ENCODE results near the gene RIOX2. TPM values are rescaled to one million over a fixed set of nuclear protein-coding genes. Genes with fewer than 3 reads are reported as not detected.

The RIOX2 gene
- polyA plus RNA-seq, 1 donor: 38.4 TPM

DNA sequence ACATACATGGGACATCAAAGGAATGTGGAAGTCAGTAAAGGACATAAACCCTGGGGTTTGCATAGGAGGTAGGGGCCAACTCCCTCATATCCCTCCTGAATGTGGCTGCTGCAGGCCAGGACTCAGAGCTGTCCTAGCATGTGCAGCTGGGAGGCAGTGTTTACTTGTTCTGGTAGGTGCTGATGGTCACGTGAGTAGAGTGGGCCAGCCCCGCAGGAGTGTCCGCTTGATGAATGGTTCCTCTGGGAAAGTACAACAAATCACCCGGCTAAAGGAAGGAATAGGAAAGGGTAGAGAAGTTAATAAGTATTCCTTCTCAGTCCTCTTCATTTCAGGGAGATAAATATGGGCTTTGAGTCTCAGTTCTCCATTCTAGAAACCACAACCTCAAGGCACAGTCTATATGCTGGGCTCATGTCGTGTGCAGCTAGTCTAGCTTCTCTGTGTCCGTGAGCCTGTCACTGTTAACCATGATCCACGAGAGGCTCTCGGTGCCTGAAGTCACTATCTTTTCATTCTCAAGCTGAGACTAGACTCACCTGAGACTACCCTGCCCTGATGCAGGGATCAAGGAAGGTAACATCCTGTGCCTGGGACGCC, 17.9 kb downstream of the RIOX2 start:
- no peak for DNase-seq

DNA sequence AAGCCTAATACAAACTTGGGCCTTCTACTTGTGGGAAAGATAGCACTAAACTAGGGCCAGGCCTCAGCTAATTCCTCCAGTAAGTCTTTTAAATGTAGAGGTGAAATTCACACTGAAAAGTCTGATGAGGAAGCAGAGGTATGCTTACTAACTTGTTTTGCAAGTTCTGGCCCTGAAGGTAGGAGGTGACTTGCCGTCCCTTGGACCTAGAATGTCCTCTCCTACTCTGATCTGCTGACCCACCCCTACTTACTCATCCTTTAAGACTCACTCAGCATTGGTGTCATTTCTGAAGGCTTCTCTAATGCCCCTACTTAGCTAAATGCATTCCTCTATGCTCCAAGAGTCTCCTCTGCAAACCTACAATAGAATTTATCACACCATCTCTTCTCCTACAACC, 19.4 kb downstream of the RIOX2 start:
- DNase-seq: no peak

DNA sequence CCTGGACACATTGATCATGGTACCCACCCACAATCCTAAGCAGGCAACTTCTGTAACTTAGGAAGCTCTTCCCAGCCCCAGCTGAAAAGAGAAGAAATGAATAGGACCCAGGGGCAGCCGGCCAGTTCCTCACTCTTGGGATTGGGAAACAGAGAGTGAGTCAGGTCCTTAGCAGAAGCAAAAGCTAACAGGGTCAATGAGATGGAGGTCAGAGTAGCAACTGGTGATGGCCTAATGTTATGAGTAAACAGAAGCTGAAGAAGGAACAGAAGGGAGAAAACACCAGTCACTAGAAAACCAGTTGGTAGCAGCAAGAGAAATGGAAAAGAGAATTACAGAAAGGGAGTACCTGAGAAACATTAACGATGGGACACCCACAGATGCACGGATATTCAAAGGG, 20.0 kb downstream of the RIOX2 start:
- DNase-seq: no peak

DNA sequence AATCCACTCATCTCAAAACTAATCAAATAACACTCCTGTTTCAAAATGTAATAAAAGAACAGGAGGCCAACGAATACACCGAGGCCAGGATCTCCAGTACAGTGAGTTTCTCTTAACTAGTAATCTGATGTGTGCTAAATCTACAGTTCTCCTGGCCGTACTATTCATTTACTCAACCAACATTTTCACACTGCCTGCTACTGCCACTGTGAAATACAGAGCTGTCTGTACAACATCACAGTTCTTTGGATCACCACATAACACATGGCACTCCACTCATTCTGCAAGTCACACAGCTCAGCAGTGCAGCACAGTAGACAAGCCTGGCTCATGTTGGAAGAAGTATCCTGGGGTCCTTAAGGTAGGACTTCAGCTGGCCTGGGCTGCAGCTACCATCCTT, 21.9 kb downstream of the RIOX2 start:
- DNase-seq: no peak

DNA sequence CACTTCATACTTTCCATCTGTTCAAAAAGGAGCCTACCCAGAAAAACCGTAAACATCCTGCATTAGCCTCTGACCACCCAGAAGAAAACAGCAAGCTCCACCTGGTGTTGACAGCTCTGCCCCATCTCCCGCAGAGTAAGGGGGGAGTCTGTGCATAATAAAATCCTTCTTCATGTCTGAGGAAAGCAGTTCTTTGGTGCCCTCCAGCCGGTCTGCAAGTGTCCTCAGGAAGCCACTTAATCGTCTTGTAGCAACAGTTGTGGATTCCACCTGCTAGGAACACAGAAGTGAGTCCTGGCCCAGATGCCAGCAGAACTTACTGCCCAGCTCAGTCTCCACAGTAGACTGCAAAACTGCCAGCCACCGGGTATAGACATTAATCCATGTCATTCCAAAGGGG, 22.5 kb downstream of the RIOX2 start:
- DNase-seq: no peak

DNA sequence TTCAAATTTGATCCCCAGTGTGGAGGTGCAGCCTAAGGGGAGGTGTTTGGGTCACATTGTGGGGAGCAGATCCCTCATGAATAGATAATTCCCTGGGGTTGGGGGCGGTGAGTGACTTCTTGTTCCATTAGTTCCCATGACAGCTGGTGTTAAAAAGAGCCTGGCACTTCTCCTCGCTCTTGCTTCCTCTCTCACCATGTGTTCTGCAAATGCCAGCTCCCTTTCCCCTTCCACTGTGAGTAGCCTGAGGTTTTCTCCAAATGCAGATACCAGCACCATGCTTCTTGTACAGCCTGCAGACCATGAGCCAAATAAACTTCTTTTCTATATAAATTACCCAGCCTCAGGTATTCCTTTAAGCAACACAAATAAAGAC, 23.1 kb downstream of the RIOX2 start:
- DNase-seq: no peak

DNA sequence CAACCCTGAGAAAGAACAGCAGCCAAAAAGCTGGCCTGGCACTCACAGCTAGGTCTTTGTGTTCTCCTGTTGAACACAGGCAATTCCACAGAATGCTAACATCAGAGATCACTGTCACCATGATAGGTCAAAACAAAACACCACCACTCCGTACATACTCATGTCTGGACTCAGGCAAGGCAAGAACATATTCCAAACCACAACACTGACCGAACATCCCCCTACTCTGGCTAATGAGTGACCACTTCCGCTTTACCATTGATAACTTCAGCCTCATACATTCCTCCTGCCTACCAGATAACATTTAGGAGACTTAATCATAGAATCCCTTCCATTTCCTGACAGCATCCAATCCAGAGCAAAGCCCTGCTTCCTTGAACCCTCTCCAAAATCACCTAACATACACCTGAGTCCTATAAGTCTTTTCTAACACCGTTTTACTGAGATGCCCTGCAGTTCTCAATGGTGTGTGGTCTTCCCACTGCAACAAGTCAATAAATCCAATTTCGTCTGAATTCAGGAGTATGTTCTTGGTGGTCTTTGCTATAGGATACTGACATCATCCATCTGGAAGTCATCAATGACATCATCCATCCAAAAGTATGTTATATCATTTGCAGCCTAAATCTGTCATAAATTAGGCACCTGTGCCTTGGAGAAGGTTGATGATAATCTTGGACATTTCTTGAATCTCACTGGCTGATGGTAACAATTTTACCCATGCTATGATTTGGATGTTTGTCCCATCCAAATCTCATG, 23.7 kb downstream of the RIOX2 start:
- no peak for DNase-seq

DNA sequence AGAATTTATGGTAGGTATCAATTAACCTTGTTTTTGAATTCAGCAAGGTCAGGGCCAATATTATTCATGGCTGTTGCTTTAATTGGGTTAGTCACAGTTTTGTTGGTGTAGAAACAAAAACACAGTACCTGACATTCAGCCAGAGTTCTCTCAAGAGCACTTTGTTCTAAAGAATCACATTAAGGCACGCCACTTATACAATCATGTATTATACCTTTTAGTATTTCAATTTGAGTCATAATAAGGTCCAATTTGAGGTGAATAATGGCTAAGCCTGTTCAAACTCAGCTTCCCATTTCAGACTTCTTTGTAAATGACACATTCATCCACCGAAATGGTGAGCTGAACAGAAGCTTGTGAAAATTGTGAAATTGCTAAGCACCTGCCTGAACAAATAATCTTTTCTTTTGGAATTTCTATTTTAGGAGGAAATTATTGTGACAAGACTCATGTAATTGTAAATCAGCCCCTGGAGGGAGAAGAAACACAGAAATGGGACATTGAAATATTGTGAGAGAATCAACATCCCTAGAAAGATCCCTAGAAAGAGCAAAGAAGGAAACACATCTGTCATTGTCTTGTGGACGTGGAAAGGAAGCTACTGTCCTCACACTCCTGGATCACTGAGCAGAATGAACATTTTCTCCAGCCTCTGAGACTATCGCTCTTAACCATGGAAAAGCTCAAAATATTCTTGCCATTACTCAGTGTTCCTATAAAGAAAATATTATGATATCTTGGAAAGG, 29.3 kb downstream of the RIOX2 start:
- no peak for DNase-seq

DNA sequence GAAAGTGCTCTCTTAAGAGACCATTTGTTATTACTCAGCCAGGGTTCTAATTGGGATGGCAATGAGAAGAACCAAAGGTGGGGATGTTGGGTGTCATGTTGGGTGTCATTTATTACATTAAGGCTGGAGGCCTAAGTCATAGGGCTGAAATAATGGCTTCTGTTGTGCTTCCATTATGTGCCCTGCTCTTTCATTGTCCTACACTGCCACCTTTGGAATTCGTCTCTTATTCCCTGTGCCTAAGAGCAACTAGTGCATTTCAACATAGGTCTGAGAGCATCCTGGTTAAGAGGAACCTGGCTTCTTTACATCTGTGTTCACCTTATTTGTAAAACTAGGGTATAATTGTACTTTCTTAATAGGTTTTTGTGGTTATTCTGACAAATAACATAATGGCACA, 32.2 kb downstream of the RIOX2 start:
- no peak for DNase-seq

DNA sequence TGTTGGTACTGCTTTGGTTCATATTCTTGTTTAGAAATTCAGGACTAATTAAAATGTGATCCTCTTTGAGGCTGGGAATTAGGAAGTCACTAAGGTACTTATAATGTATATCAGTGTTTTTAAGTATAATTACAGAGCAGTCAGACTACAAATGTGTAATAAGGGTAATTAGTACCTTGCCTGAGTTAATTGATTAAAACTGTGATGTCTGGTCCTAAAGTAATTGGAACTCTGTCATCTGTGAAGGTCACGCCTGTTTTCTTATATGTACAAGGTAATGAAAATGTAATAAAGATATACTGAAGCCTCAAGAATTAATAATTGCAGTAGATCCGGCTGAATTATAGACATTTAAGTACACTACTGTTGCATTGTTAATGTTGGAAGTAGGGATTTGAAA, 32.8 kb downstream of the RIOX2 start:
- DNase-seq: no peak

DNA sequence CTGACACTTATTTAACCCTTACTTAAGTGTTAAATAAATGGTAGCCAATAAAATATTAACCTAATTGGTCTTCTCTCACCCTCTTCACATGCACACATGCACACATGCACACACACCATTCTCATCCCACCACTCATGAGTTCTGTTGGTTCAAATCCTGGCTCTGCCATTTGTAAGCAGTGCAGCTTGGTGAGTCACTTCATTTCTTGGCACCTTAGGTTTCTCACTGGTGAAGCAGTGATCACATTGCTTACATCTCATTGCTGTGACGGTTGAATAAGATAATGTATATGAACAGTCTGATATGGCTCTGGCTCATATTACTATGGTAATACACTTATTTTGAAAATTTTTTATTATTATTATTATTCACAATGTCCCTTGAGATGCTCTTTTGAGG, 33.8 kb downstream of the RIOX2 start:
- DNase-seq: no peak

DNA sequence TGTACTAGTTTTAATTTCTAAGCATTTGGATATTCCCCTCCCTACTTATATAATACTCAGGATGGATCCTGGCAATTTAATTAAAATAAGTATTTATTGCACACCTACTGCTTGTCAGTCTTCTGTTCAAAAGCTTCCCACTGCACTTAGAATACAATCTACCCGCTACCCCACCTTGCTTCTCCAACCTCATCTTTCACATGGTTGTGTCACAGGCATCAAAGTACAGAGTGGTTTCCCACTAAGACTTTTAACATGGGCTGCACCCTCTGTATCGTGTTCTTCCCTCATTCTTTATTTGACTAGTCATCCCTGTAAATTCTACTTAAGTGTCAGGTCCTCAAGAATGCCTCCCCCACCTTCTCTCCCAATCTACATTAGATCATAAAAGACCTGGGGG, 35.0 kb downstream of the RIOX2 start:
- DNase-seq: no peak

DNA sequence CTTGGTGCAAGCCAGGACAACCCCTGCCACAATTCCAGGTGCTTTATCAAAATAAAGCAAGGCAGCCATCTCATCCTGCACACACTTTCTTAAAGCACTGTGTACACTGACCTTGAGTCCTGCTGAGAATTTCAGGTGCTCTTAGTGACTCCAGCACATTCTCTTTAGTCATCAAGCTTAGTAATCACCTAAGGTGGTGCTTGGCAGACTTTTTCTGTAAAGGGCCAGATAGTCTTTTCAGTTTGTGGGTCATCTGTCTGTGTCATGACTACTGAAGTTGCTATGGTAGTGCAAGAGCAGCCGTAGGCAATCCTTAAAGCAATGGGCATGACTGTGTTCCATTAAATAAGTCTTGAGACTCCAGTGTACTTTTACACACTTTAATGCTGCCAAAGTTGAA, 36.4 kb downstream of the RIOX2 start:
- no peak for DNase-seq

DNA sequence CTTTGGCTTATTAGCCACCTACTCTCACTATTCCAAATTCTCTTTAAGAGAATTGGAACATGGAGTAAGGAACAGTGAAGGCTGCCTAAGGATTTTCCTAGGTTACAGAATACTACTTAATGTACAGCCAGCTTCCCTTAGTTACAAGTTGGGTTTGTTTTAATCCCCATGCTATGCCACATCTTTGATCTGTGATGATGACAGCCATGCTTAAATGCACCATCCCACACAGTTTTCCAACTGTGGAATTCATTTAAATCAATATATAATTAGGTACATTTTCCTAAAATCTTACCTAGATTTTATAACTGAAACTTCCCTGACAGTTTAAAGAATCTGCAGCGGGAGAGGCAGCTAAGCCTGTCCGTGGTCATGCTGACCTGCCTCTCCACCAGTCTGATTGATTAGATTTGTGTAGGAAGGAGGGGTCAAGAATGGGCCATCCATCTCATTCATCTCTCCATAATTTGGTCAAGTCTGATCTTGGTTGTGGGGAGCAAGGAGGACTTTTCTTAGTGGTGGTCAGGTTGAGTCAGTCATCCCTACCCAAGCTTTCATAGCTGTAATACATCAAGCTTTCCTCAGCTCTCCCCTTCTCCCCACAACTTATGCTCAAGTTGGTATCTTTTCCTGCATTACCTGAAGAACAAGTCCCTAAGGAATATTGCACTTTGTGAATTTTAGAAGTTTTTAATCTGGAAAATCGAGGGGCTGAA, 37.1 kb downstream of the RIOX2 start:
- DNase-seq: no peak

DNA sequence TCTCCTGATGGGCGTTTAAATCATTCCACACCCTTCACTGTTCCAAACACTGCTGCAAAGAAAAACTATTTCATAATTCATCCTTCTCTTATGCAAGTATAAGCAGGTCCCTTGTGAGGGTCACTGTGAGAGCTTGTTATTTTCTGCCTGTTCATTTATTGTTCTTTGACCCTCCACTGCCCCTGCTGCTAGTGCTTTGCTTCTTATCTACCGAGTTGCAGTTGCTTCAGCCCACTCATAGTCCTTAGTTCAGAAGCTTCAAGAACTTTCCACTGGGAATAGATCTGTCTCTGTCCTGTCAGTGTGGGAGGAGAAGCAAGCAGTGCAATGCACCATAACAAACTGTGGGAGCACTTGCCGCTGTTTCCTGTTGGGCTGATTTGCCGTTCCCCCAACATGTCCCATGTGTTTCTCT, 39.8 kb downstream of the RIOX2 start:
- DNase-seq: no peak

DNA sequence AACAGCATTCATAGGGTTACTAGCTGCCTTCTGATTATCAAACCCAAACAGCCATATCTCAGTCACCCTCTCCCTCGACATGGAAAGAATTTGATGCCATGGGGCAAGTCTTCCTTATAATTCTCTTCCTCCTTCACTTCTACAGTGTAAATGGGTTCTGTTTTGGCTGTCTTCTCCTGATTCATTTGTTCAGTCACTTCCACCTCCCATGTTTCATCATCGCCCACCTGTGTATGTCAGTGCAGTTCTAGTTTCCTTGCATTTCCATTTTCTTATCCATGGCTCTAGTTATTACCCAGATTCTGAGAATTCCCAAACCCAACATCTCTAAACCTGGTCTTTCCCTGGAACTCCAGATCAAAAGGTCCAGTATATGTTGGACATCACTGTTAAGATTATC, 41.0 kb downstream of the RIOX2 start:
- DNase-seq: no peak

DNA sequence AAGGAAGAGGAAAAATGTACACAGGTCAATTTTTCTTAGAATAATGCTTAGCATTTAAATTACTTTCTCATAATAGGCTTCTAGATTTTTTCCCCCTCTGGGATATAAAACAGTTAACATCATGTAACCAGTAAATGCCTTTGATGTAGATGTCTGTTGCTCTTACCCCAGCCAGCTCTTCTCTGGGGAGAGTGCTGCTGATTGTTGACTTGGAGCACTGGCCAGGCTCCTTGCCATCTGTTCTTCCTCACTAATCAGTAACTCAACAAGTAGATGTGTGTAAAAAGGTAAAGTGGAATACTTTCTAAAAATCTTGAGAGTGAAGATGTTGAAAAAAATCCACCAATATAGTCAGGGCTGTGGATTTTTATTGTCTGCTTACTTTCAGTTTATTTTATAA, 42.2 kb downstream of the RIOX2 start:
- DNase-seq: no peak

DNA sequence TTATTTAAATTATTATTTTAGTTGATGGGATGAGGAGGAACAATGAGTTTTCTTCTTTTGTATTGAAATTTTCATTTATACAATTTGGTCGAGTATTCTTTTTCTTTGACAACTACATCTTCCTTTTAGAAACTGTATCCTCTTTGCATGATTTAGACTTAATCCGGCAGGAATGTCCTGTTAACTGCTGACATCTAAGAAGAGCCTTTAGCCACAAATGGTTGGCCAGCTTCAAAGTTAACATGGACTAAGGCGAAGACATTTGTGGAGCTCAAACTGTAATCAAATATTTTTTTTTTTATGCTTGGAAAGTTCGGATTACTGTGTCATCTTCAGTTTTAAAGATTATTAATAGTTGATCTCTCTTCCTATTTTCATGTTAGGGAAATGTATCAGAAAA, 43.2 kb downstream of the RIOX2 start:
- no peak for DNase-seq

DNA sequence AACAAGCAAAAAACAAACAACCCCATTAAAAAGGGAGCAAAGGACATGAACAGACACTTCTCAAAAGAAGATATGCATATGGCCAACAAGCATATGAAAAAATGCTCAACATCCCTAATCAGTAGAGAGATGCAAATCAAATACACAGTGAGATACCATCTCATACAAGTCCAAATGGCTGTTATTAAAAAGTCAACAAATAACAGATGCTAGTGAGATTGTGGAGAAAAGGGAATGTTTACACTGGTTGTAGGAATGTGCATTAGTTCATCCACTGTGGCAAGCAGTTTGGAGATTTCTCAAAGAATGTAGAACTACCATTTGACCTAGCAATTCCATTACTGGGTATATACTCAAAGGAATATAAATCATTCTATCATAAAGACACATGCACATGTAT, 44.5 kb downstream of the RIOX2 start:
- no peak for DNase-seq

DNA sequence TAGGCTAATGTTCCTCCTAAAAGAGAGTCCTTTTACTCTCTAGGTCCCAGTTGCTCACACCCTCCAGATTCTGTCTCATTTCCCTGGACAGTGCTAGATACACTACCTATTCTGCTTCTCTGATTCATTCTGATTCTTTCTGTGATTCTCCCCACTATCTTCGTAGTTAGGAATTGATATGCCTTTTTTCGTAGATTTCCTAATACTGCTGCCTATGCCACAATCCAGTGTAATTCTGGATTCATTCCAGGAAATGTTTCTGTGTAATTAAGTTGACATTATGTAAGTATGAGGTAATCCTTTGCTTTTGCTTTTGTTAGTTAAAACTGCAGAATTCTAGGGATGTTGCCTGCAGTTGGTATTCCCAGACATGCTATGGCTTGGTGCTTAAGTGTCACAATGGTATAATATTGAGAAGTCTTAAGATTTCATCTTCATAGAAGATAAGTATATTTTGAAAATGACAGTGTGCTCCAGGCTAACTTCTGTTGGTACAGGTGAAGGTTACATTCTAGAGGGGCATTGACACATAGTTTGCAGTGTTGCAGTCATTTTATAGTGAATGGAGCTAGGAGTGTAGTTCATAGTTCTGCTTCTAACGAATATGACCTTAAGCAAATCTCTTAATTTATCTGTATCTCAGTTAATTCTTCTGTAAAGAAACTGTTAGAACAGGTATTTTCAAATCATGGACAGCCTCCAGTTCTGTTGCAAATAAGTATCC, 54.3 kb downstream of the RIOX2 start:
- DNase-seq: no peak

DNA sequence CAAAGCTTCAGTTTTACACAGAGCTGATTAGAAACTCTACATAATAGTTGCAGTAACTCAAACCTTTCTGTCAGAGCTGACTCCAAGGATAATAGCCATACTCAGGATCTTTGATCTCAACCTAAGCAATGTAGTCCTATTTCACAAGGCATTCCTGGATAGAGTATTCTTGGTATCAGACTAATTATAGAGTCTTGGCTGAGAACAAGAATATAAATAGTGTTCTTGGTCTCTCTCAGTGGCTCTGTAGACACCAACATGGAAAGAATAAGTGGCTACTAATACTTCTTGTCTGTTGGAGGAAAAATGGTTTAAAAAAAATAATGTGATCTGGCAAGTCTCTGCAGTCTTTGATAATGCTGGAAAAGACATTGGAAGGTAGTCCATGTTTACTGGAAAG, 55.7 kb downstream of the RIOX2 start:
- no peak for DNase-seq

DNA sequence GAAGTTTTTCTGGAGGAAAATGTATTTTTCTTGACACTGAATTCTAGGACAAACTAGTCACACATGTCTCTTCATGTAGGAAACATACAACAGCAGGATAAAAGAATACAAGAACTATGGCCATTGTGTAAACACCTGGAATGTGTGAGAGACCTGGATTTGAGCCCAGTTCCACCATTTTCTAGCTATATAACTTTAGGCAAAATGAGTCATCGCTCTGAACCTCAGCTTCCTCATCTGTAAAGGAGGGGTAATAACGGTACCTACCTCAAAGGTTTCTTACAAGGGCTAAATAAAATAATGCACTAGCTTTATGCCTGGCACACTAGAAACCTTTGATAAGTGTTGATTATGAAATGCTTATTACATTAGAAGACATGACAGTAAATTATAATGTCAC, 57.8 kb downstream of the RIOX2 start:
- no peak for DNase-seq

DNA sequence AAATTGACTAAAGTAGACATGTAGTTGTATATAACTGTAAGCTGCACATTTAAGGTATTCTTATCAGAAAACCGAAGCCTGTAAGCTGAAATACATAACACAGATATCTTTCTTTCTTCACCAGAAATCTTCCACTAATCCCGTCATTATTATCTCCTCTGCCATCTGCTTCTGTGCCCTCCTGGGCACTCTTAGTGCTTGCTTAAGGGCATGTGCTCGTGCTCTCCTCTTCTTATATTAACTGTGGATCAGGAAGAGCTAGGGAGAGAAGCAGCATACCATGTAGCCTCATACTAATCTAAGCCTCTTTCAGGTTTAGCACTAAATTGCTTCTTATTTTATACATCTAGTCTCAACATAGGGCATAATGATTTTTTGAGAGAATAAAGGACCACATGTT, 60.8 kb downstream of the RIOX2 start:
- no peak for DNase-seq

Data from hindlimb muscle (tissue), 1 donor.